GM23248 (cell line): ENCODE measurements around the gene TNNC1.

Experiments used
- EZH2 ChIP-seq: fragments of 200-600 bp; sonication (generic); IDR thresholded peaks from 2 replicates; pipeline ENCODE4 v1.6.1; 2018; ENCODE audit warnings: antibody characterized with exemption, mild to moderate bottlenecking; ENCODE audit not compliant: insufficient read depth, poor library complexity, severe bottlenecking
- EZH2phosphoT487 ChIP-seq: fragments of 200-600 bp; sonication (generic); IDR thresholded peaks from 2 replicates; pipeline ENCODE4 v1.6.1; 2018; ENCODE audit warnings: antibody characterized with exemption, moderate library complexity, mild to moderate bottlenecking, low read depth; ENCODE audit not compliant: insufficient read depth

DNA sequence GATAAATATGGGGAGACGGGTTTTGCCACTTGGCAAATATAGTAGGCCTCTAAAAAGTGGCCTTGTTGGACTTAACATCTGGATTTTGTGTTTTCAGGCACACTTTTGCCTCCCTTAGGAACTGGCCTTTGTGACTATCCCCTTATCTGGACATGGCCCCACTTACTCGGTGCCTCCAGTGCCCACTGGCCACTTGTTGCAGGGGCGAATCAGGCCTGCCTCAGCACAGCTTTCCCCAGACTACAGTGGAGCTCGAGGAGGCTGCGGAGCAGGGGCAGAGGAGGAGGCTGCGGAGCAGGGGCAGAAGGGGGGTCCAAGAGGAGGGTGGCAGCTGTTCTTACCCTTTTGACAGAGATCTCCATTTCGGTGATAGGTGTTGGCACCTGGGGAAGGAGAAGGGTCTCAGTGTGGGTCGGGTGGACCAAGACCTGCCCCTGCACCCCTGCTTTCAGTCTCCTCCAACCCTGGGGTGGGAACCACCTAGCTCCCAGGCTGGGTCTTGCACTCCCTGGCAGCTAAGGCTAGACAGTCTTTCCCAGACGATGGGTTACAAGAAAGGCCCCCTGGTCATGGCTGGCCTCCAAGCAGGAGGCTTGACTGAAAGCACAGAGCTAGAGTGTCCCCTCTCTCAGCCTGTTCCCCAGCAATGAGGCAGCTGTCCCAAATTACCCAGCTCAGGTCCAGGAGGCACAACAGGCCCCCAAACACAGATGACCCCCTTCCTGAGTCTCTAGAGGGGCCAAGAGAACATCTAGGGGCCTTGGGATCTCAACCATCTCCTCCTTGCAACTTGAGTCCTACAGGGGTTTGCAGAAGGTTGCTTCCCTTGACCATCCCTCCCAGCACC, 15.0 kb downstream of the TNNC1 start:
- TF ChIP-seq EZH2 (no peak), EZH2phosphoT487 (no peak)
